WTC11 (cell line): Measurements from ENCODE around the gene FLYWCH2. TPM values are rescaled to one million over a fixed set of nuclear protein-coding genes. Genes with fewer than 3 reads are reported as not detected.

Source experiments
- ATAC-seq: fragments of 200-7000 bp; cut with Tn5 transposase; 2 replicates; pipeline ENCODE4 v1.10.0; 2021; ENCODE audit warnings: mild to moderate bottlenecking, moderate library complexity
- CTCF ChIA-PET: fragments of 300-600 bp; sonication (Branson Sonifier 250); formaldehyde crosslinking; loops from one replicate; lab custom pipeline; 2021; ENCODE audit warnings: antibody characterized with exemption; lab: Charles Lee
- POLR2A ChIA-PET: fragments of 350-600 bp; sonication (Branson Sonifier 250); formaldehyde crosslinking; loops from one replicate; lab custom pipeline; 2021; ENCODE audit warnings: antibody characterized with exemption; lab: Charles Lee
- DNase-seq: peaks from one replicate; pipeline ENCODE4 v3.0.0; 2021; ENCODE audit warnings: low spot score
- H3K27ac Mint-ChIP-seq: 2 replicates; pipeline ENCODE4 v1.8.0; 2021; ENCODE audit warnings: mixed read lengths
- H3K27me3 Mint-ChIP-seq: 2 replicates; pipeline ENCODE4 v1.8.0; 2021; ENCODE audit warnings: low read depth, mild to moderate bottlenecking, moderate library complexity, mixed read lengths
- H3K36me3 Mint-ChIP-seq: 2 replicates; pipeline ENCODE4 v1.8.0; 2021; ENCODE audit warnings: mixed read lengths
- H3K4me1 Mint-ChIP-seq: 2 replicates; pipeline ENCODE4 v1.8.0; 2022; ENCODE audit warnings: mixed read lengths
- H3K4me3 Mint-ChIP-seq: 2 replicates; pipeline ENCODE4 v1.8.0; 2021; ENCODE audit warnings: mild to moderate bottlenecking, moderate library complexity, mixed read lengths
- H3K9me3 Mint-ChIP-seq: 2 replicates; pipeline ENCODE4 v1.8.0; 2021; ENCODE audit warnings: mixed read lengths
- CDX4 ChIP-seq: fragments of 250-450 bp; sonication (Bioruptor Pico); IDR thresholded peaks from 2 replicates; pipeline ENCODE4 v1.9.0; 2021; ENCODE audit warnings: moderate library complexity, mild to moderate bottlenecking, inconsistent platforms, borderline replicate concordance
- E2F1 ChIP-seq: sonication (generic); formaldehyde crosslinking; IDR thresholded peaks from 2 replicates; pipeline ENCODE4 v1.8.0; 2022; ENCODE audit warnings: mild to moderate bottlenecking, missing genetic modification reagents
- NR2C2 ChIP-seq: sonication (generic); formaldehyde crosslinking; IDR thresholded peaks from 2 replicates; pipeline ENCODE4 v1.8.0; 2022; ENCODE audit warnings: mild to moderate bottlenecking, missing genetic modification reagents
- SOX15 ChIP-seq: fragments of 250-450 bp; sonication (Bioruptor Pico); IDR thresholded peaks from 2 replicates; pipeline ENCODE4 v1.9.0; 2021; ENCODE audit warnings: mild to moderate bottlenecking
- TEAD1 ChIP-seq: sonication (generic); formaldehyde crosslinking; IDR thresholded peaks from 2 replicates; pipeline ENCODE4 v1.8.0; 2022; ENCODE audit warnings: mild to moderate bottlenecking, missing genetic modification reagents
- ZNF219 ChIP-seq: sonication (generic); formaldehyde crosslinking; IDR thresholded peaks from 2 replicates; pipeline ENCODE4 v1.8.0; 2023; ENCODE audit warnings: missing genetic modification reagents, mild to moderate bottlenecking, borderline replicate concordance
- ZNF232 ChIP-seq: sonication (generic); formaldehyde crosslinking; IDR thresholded peaks from 2 replicates; pipeline ENCODE4 v1.8.0; 2022; ENCODE audit warnings: mild to moderate bottlenecking, missing genetic modification reagents
- ZNF263 ChIP-seq: sonication (generic); formaldehyde crosslinking; IDR thresholded peaks from 2 replicates; pipeline ENCODE4 v1.8.1; 2022; ENCODE audit warnings: low read depth, mild to moderate bottlenecking, moderate library complexity, missing genetic modification reagents
- ZNF317 ChIP-seq: sonication (generic); formaldehyde crosslinking; IDR thresholded peaks from 2 replicates; pipeline ENCODE4 v1.8.1; 2023; ENCODE audit warnings: low read depth, mild to moderate bottlenecking, moderate library complexity, missing genetic modification reagents, borderline replicate concordance
- ZNF416 ChIP-seq: fragments of 250-450 bp; sonication (Bioruptor Pico); IDR thresholded peaks from 2 replicates; pipeline ENCODE4 v1.9.0; 2021; ENCODE audit warnings: mild to moderate bottlenecking, inconsistent platforms
- ZSCAN18 ChIP-seq: fragments of 250-450 bp; sonication (Bioruptor Pico); IDR thresholded peaks from 2 replicates; pipeline ENCODE4 v2.1.2; 2022; ENCODE audit warnings: mild to moderate bottlenecking, moderate library complexity
- total RNA-seq: library from RNA; stranded (reverse); gene quantifications from 3 replicates; pipeline ENCODE4 v1.2.3, GENCODE V29; 2021
- TF ChIP-seq, protein P1 (sequence below): sonication (generic); formaldehyde crosslinking; IDR thresholded peaks from 2 replicates; pipeline ENCODE4 v1.8.1; 2022; ENCODE audit warnings: low read depth, mild to moderate bottlenecking, moderate library complexity, missing genetic modification reagents, borderline replicate concordance
- TF ChIP-seq, protein P2 (sequence below): sonication (generic); formaldehyde crosslinking; IDR thresholded peaks from 2 replicates; pipeline ENCODE4 v1.8.1; 2023; ENCODE audit warnings: mild to moderate bottlenecking, missing genetic modification reagents, borderline replicate concordance

Gene FLYWCH2
- total RNA-seq, 1 experiment from 2014 or later, result 20.7 TPM

DNA sequence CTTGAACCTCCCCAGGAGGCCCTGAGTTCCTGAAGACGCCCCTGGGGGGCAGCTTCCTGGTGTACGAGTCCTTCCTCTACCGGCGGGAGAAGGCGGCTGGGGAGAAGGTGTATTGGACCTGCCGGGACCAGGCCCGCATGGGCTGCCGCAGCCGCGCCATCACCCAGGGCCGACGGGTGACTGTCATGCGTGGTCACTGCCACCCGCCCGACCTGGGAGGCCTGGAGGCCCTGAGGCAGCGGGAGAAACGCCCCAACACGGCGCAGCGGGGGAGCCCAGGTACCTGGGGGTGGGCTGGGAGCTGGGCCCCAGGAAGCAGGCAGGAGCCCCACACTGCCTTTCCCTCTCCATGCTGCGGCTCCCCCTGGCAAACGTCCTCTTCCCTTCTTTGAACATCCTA, 50.7 kb downstream of the FLYWCH2 start:
- Mint-ChIP-seq H3K4me1 (peaks cover 5% of the 10 kb centered on the region), H3K4me3 (no peak overlapping the region), H3K36me3 (no peaks in the 10 kb centered on the region; the same call in 1 of the 2 replicates)
- no peak for DNase-seq
- CTCF ChIA-PET, result interaction anchor here (1.1 kb wide), 1 partner anchor 125 kb away, joined by 3 read pairs; no protein-coding TSS in a partner anchor
- POLR2A ChIA-PET, result no interaction called here
- TF ChIP-seq NR2C2, result no peak
- TF ChIP-seq, all 79 proteins: peak for 0
- Mint-ChIP-seq H3K27me3 (no peaks in the 10 kb centered on the region), H3K9me3 (no peaks in the 10 kb centered on the region), H3K27ac (no peak overlapping the region)
- no peak for ATAC-seq

DNA sequence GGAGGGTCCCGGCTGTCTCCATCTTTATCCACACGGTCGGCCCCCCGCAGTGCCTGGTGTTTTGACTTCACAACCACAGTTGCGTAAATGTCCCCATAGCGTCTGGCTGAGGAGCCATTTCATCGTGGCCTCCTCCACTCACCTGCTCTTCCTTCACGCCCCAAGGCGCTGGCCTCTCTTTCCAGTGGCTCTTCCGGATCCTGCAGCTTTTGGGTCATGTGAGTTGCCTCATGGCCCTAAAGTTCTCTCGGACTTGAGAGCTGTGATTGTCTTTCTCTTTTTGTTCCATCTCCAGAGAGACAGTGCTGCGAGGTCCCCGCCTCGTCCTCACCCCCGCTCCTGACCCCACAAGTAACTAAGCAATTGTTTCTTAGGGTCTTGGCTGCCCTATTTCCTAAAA, 51.4 kb downstream of the FLYWCH2 start:
- ChIA-PET CTCF (interaction anchor here (0.6 to 1.1 kb wide), 5 partner anchors 7 to 252 kb away, joined by 3 to 4 read pairs (median 3); partner anchors contain the start of genes KCTD5 and KREMEN2), POLR2A (no interaction called here)
- H3K27ac Mint-ChIP-seq, result no peak overlapping the region
- no peaks in the 10 kb centered on the region for H3K4me1 Mint-ChIP-seq
- ATAC-seq (no peak), DNase-seq (no peak)
- no peak for TF ChIP-seq ZNF263 (CRISPR knock-in tag)
- TF ChIP-seq TEAD1 (CRISPR knock-in tag), result no peak
- TF ChIP-seq, protein P1, sequence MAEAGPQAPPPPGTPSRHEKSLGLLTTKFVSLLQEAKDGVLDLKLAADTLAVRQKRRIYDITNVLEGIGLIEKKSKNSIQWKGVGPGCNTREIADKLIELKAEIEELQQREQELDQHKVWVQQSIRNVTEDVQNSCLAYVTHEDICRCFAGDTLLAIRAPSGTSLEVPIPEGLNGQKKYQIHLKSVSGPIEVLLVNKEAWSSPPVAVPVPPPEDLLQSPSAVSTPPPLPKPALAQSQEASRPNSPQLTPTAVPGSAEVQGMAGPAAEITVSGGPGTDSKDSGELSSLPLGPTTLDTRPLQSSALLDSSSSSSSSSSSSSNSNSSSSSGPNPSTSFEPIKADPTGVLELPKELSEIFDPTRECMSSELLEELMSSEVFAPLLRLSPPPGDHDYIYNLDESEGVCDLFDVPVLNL (CRISPR knock-in tag), result no peak
- TF ChIP-seq, protein P2, sequence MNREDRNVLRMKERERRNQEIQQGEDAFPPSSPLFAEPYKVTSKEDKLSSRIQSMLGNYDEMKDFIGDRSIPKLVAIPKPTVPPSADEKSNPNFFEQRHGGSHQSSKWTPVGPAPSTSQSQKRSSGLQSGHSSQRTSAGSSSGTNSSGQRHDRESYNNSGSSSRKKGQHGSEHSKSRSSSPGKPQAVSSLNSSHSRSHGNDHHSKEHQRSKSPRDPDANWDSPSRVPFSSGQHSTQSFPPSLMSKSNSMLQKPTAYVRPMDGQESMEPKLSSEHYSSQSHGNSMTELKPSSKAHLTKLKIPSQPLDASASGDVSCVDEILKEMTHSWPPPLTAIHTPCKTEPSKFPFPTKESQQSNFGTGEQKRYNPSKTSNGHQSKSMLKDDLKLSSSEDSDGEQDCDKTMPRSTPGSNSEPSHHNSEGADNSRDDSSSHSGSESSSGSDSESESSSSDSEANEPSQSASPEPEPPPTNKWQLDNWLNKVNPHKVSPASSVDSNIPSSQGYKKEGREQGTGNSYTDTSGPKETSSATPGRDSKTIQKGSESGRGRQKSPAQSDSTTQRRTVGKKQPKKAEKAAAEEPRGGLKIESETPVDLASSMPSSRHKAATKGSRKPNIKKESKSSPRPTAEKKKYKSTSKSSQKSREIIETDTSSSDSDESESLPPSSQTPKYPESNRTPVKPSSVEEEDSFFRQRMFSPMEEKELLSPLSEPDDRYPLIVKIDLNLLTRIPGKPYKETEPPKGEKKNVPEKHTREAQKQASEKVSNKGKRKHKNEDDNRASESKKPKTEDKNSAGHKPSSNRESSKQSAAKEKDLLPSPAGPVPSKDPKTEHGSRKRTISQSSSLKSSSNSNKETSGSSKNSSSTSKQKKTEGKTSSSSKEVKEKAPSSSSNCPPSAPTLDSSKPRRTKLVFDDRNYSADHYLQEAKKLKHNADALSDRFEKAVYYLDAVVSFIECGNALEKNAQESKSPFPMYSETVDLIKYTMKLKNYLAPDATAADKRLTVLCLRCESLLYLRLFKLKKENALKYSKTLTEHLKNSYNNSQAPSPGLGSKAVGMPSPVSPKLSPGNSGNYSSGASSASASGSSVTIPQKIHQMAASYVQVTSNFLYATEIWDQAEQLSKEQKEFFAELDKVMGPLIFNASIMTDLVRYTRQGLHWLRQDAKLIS (CRISPR knock-in tag), result no peak
- TF ChIP-seq ZNF219 (CRISPR knock-in tag), result no peak
- no peak for TF ChIP-seq CDX4 (CRISPR knock-in tag)
- TF ChIP-seq ZNF232 (CRISPR knock-in tag), result no peak
- no peak for TF ChIP-seq ZSCAN18 (CRISPR knock-in tag)
- no peak for TF ChIP-seq E2F1 (CRISPR knock-in tag)
- no peak for TF ChIP-seq SOX15
- no peak for TF ChIP-seq ZNF416 (CRISPR knock-in tag)
- no peak for TF ChIP-seq ZNF317 (CRISPR knock-in tag)
- H3K36me3 Mint-ChIP-seq, result peaks cover 1% of the 10 kb centered on the region; the same call in 1 of the 2 replicates
- H3K27me3 Mint-ChIP-seq, result no peaks in the 10 kb centered on the region
- no peak overlapping the region for H3K4me3 Mint-ChIP-seq
- no peaks in the 10 kb centered on the region for H3K9me3 Mint-ChIP-seq
